Loucy (cell line): Measurements from ENCODE around the gene SYNE4.
"Not testable (repeated sequence)": the region's sequence is repeated elsewhere in the genome, so short reads cannot be mapped to it uniquely, and the experiment has no call there.

Source experiments
- H2AFZ ChIP-seq: fragments of 200-600 bp; sonication (generic); 2 replicates; pipeline ENCODE4 v1.6.0; 2016; ENCODE audit warnings: antibody characterized with exemption, mild to moderate bottlenecking, low read length, moderate library complexity
- H3F3A ChIP-seq: fragments of 200-600 bp; 2 replicates; pipeline ENCODE4 v1.6.0; 2016; ENCODE audit warnings: antibody characterized with exemption, low read depth, mild to moderate bottlenecking
- H3K27me3 ChIP-seq: fragments of 200-600 bp; sonication (generic); 2 replicates; pipeline ENCODE4 v1.6.1; 2014; ENCODE audit warnings: low read length, mild to moderate bottlenecking; ENCODE audit not compliant: insufficient read depth, poor library complexity, severe bottlenecking
- H3K36me3 ChIP-seq: fragments of 200-600 bp; sonication (generic); 2 replicates; pipeline ENCODE4 v1.6.1; 2016; ENCODE audit warnings: low read length; ENCODE audit not compliant: insufficient read depth
- H3K4me1 ChIP-seq: fragments of 200-600 bp; sonication (generic); 2 replicates; pipeline ENCODE4 v1.5.1; 2014; ENCODE audit warnings: low read length, mild to moderate bottlenecking; ENCODE audit not compliant: insufficient read depth, poor library complexity, severe bottlenecking
- H3K4me2 ChIP-seq: fragments of 200-600 bp; sonication (generic); 2 replicates; pipeline ENCODE4 v1.6.0; 2014; ENCODE audit warnings: antibody characterized with exemption, low read length, low read depth, mild to moderate bottlenecking; ENCODE audit not compliant: poor library complexity, severe bottlenecking
- H3K4me3 ChIP-seq: fragments of 200-600 bp; sonication (generic); 2 replicates; pipeline ENCODE4 v1.5.1; 2014; ENCODE audit warnings: low read length, mild to moderate bottlenecking, mixed read lengths; ENCODE audit not compliant: poor library complexity, severe bottlenecking
- H3K79me2 ChIP-seq: fragments of 200-600 bp; sonication (generic); 2 replicates; pipeline ENCODE4 v1.6.1; 2014; ENCODE audit warnings: low read length; ENCODE audit not compliant: insufficient read depth
- H3K9ac ChIP-seq: fragments of 200-600 bp; sonication (generic); 2 replicates; pipeline ENCODE4 v1.6.0; 2014; ENCODE audit warnings: mild to moderate bottlenecking, low read depth, low read length, moderate library complexity; ENCODE audit not compliant: poor library complexity, severe bottlenecking
- H3K9me2 ChIP-seq: fragments of 200-600 bp; sonication (generic); replicated peaks from 2 replicates; pipeline ENCODE4 v1.6.1; 2016; ENCODE audit warnings: low read depth, low read length, mixed read lengths
- H3K9me3 ChIP-seq: fragments of 200-600 bp; sonication (generic); 2 replicates; pipeline ENCODE4 v1.6.1; 2014; ENCODE audit warnings: mild to moderate bottlenecking, antibody characterized with exemption, low read length, low read depth; ENCODE audit not compliant: insufficient read depth
- H4K20me1 ChIP-seq: fragments of 200-600 bp; sonication (generic); 2 replicates; pipeline ENCODE4 v1.6.0; 2014; ENCODE audit warnings: antibody characterized with exemption, low read length, mild to moderate bottlenecking; ENCODE audit not compliant: insufficient read depth, poor library complexity, severe bottlenecking
- EZH2phosphoT487 ChIP-seq: fragments of 200-600 bp; IDR thresholded peaks from 2 replicates; pipeline ENCODE4 v1.6.1; 2018; ENCODE audit warnings: antibody characterized with exemption, mild to moderate bottlenecking, moderate library complexity, borderline replicate concordance
- TF ChIP-seq, protein P1 (sequence below): fragments of 200-600 bp; sonication (generic); conservative IDR thresholded peaks from 2 replicates; pipeline ENCODE4 v1.5.1; 2014; ENCODE audit warnings: mild to moderate bottlenecking, antibody characterized with exemption, low read length

Gene SYNE4

DNA sequence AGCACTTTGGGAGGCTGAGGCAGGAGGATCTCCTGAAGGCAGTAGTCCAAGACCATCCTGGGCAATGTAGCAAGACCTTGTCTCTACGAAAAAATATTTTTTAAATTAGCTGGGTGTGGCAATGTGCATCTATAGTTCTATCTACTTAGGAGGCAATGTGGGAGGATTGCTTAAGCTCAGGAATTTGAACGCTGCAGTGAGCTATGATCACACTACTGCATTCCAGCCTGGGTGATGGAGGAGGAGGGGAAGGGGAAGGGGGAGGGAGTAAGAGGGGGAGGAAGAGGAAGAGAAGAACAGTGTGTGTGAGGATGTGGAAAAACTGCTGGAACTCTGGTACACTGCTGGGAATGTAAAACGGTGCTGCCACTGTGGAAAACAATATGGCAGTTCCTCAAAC lies 33.2 kb upstream of the SYNE4 start:
- Histone ChIP-seq H3K9me2 (no peaks in the 10 kb centered on the region), H3K9ac (no peak overlapping the region), H4K20me1 (no peaks in the 10 kb centered on the region), H2AFZ (no peak overlapping the region), H3K27me3 (no peaks in the 10 kb centered on the region), H3K4me1 (peaks cover 6% of the 10 kb centered on the region), H3K4me3 (no peak overlapping the region), H3F3A (no peaks in the 10 kb centered on the region), H3K36me3 (no peaks in the 10 kb centered on the region), H3K9me3 (no peaks in the 10 kb centered on the region), H3K79me2 (no peaks in the 10 kb centered on the region), H3K4me2 (no peak overlapping the region)
- TF ChIP-seq, protein P1, sequence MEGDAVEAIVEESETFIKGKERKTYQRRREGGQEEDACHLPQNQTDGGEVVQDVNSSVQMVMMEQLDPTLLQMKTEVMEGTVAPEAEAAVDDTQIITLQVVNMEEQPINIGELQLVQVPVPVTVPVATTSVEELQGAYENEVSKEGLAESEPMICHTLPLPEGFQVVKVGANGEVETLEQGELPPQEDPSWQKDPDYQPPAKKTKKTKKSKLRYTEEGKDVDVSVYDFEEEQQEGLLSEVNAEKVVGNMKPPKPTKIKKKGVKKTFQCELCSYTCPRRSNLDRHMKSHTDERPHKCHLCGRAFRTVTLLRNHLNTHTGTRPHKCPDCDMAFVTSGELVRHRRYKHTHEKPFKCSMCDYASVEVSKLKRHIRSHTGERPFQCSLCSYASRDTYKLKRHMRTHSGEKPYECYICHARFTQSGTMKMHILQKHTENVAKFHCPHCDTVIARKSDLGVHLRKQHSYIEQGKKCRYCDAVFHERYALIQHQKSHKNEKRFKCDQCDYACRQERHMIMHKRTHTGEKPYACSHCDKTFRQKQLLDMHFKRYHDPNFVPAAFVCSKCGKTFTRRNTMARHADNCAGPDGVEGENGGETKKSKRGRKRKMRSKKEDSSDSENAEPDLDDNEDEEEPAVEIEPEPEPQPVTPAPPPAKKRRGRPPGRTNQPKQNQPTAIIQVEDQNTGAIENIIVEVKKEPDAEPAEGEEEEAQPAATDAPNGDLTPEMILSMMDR, result no peak
- no peak for TF ChIP-seq EZH2phosphoT487

DNA sequence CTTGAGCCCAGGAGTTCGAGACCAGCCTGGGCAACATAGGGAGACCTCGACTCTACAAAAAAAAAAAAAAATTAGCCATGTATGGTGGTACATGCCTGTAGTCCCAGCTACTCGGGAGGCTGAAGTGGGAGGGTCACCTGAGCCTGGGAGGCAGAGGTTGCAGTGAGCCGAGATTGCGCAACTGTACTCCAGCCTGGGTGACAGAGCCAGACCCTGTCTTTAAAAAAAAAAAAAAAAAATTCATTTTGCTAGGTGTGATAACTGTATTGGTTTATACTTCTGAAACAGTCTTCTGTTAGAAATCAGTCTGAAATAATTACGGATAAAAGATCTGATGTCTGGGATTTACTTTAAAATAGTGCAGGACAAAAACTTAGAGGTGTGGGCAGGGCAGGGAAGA lies 32.5 kb upstream of the SYNE4 start:
- H3K9me2 ChIP-seq, H3K4me1 ChIP-seq, H3K4me2 ChIP-seq, H3K4me3 ChIP-seq, H3K27me3 ChIP-seq, H3K9me3 ChIP-seq, H3K9ac ChIP-seq, H2AFZ ChIP-seq, H3K79me2 ChIP-seq, H4K20me1 ChIP-seq, H3K36me3 ChIP-seq, H3F3A ChIP-seq: not testable (repeated sequence)

GRCh38 chr19:36040495-36040894 lies 31.9 kb upstream of the SYNE4 start:
- Histone ChIP-seq H3K4me2 (no peak overlapping the region), H3K4me1 (peaks cover 9% of the 10 kb centered on the region), H3F3A (no peaks in the 10 kb centered on the region), H3K9me3 (no peaks in the 10 kb centered on the region), H3K9ac (no peak overlapping the region), H3K4me3 (no peak overlapping the region), H3K9me2 (no peaks in the 10 kb centered on the region), H3K79me2 (no peaks in the 10 kb centered on the region), H4K20me1 (no peaks in the 10 kb centered on the region), H3K36me3 (no peaks in the 10 kb centered on the region), H2AFZ (no peak overlapping the region), H3K27me3 (no peaks in the 10 kb centered on the region)
- TF ChIP-seq, protein P1, result no peak
- TF ChIP-seq EZH2phosphoT487, result no peak

DNA sequence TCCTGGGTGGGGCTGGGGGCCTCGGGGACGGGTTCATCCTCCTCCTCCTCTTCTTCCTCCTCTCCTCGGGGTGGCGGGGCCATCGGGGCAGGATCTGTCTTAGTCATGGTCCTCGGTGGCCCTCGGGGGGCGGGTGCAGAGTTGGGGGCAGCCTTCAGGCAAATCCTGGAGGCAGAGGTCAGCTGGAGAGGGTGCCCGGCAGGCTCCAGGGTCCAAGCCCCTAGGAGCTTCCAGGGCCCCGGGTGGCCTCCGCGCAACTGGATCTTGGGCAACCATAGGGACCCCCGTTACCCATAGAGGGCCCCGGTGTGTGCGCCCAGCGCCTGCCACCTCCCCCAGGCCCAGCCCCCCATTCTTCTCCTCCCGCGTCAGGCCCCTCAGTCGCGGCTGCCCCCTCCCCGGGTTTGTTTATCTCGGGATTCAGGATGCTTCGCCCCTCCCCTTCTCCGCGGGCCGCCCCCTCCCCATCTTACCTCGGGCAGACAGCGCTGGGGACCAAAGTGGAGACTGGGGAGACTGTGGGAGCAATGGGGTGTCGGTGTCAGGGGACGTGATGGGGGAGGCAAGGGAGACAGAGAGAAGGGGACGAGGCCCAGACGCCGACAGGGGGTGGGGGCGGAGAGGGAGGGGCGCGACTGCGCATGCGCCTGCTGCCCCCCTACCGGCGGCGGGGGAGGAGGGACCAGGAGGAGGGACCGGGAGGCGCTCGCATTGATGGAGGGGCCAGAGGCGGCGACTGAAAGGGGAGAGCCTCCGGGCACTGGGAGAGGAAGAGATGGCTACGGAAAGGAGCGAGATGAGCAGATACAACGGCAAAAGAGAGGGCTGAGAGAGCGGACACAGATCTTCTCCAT lies 23.9 kb upstream of the SYNE4 start, which contains the start of gene CLIP3:
TSS of gene CLIP3 (minus strand) at position 623 of the 854 bp plus-strand sequence. CDS start at position 107, 516 bp downstream.
- H3K27me3 ChIP-seq, result no peaks in the 10 kb centered on the region
- H3K36me3 ChIP-seq, result no peaks in the 10 kb centered on the region
- no peaks in the 10 kb centered on the region for H4K20me1 ChIP-seq
- no peaks in the 10 kb centered on the region for H3K79me2 ChIP-seq
- TF ChIP-seq EZH2phosphoT487, result no peak
- TF ChIP-seq, protein P1, result no peak
- no peak within 1 kb of the TSS for H3K9ac ChIP-seq
- no peak within 1 kb of the TSS for H2AFZ ChIP-seq
- H3F3A ChIP-seq, result no peaks in the 10 kb centered on the region
- no peaks in the 10 kb centered on the region for H3K9me2 ChIP-seq
- H3K4me2 ChIP-seq, result no peak within 1 kb of the TSS
- peaks cover 14% of the 10 kb centered on the region for H3K4me1 ChIP-seq
- H3K4me3 ChIP-seq, result no peak within 1 kb of the TSS
- no peaks in the 10 kb centered on the region for H3K9me3 ChIP-seq
